Retinal pigment epithelial cell (primary cell): ENCODE results near the gene BAIAP2L2.

Experiments
- DNase-seq: peaks from one replicate; pipeline ENCODE4 v3.0.0-alpha.2; 2010; ENCODE audit warnings: low read depth
- H3K4me3 ChIP-seq: 2 replicates; pipeline ENCODE4 v1.5.1; 2011; ENCODE audit warnings: mild to moderate bottlenecking, low read length, control low read depth, moderate library complexity
- TF ChIP-seq, protein P1 (sequence below): conservative IDR thresholded peaks from 2 replicates; pipeline ENCODE4 v1.5.1; 2011; ENCODE audit warnings: low read depth, low read length, control low read depth, inconsistent platforms

The BAIAP2L2 gene

DNA sequence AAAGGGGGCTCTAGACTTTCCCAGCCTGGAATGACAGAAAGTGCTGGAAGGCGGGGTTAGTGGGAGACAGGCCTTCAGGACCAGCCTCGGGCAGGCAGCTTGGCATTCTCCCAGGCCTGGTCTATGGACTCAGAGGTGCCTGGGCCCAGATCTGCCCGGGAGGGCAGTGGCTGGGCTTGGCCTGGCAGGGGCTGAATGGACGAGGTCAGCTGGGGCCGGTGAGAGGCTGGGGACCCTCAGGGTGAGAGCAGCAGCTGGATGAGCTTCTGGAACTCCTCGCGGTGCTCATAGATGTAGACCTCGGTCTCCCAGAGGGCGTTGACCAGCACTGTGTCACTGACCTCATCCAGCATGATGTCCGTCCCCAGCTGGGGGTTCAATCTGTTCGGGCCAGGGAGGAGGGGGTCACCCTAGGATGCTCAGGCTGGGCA is 1.5 kb upstream of the BAIAP2L2 start:
- no peak for DNase-seq
- no peak overlapping the region for H3K4me3 ChIP-seq

DNA sequence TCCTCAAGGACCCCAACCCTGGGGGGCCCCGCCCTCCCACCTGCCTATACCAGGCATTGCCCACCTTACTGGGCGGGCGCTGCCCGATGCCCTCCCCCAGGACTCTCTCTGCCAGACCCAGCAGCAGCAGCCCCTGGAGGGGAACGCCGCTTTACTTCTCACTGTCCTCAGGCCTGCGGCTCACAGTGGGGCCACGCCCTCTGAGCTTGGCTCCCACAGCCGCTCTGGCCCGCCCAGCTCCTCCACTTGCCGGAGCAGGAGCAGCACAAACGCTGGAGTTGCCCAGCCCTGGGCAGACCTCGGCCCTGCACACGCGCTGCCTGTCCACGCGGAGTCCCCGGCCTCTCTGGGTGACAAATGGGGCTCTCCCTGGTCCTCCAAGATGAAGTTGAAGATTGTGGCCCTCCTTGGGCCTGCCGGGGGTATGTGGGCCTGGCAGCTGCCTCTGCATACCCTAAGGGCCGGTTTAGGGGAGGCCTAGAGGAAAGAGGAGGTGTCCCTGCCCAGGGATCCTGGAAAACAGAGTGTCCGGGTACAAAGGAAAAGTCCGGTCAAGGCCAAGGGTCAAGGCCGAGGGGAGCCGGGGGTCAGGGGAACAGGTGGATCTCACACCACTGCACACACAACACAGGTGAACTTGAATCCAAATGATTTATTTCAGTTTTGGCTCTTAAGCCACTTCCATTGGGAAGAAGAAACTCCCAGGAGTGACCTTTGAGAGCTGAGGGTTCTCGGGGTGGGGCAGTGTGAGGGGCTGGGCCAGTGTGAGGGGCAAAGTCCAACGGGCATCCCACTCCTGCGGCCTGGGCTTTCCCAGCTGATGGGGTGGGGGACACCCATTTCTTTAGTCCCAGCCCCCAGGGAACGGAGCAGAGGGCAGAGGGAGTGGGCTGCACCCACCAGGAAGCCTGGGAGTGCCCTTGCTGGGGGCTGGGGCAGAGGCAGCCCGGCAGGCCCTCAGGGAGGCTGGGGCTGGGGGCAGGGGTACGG is 674 bp upstream of the BAIAP2L2 start:
- H3K4me3 ChIP-seq, result no peak overlapping the region
- no peak for DNase-seq
- TF ChIP-seq, protein P1, sequence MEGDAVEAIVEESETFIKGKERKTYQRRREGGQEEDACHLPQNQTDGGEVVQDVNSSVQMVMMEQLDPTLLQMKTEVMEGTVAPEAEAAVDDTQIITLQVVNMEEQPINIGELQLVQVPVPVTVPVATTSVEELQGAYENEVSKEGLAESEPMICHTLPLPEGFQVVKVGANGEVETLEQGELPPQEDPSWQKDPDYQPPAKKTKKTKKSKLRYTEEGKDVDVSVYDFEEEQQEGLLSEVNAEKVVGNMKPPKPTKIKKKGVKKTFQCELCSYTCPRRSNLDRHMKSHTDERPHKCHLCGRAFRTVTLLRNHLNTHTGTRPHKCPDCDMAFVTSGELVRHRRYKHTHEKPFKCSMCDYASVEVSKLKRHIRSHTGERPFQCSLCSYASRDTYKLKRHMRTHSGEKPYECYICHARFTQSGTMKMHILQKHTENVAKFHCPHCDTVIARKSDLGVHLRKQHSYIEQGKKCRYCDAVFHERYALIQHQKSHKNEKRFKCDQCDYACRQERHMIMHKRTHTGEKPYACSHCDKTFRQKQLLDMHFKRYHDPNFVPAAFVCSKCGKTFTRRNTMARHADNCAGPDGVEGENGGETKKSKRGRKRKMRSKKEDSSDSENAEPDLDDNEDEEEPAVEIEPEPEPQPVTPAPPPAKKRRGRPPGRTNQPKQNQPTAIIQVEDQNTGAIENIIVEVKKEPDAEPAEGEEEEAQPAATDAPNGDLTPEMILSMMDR, result no peak

More for the DNA sequence above, 1.5 kb upstream of the BAIAP2L2 start:
- TF ChIP-seq, protein P1, result no peak

DNA sequence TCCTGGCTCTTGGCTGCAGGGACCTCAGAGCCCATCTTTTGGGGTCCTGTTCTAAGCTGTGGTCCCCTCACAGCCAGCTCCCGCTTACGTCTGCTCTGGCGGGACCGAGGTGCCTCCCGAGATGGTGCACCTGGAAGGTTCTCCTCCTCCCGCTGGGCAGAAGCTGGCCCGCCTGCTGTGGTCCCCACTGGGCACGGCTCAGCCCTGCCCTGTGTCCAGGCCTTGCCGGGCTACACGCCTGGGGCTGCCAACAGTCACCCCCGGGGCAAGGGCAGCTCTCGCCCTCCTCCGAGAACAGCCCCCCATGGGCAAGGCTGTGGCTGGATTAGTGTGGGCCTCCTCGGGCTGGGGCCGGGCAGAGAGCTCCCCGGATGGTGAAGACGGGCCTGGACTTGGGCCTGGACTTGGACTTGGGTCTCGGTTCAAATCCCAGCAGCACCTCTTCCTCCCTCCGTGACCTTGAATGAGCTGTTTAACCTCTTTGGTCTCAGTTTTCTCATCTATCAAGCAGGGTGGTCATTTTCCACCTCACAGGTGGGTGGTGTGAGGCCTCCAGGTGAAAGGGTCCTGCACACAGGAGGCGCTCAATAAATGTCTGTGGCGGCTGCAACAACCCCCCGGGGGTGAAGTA is 998 bp downstream of the BAIAP2L2 start:
- no peak for DNase-seq
- TF ChIP-seq, protein P1, result no peak
- H3K4me3 ChIP-seq, result no peak overlapping the region

DNA sequence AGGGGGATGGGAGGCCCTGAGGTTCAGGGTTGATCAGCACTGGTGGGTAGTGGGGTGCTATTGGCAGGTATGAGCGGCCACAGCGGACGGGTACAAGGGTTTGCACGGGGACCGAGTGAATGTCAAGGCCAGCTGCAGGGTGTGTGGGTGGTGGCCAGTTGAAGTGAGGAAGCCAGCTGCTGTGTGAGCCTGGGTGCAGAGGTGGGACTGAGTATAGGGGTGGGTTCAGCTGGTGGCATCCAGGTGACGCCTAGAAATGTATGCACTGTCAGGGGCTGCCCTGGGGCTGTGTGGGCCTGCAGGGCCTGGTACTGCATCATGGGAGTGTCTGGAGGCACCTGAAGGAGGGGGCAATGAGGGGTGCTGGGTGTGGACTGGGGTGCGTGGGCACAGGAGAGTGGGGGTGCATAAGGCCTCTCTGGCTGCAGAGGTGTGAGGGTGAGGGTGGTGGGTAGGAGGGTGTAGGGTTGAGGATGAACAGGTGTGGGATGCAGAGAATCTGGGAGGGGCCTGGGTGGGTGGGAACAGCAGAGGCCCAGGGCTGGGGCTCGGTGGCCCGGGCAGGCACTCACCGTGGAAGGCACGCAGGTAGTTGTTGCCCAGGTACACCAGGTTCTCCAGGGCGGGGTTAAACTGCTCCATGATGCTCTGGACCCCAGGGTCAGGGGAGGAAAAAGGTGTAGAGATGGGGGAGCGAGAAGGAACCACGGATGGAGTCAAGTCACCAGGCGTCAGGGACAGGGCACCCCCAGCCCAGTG is 1.7 kb downstream of the BAIAP2L2 start:
- DNase-seq, result no peak
- no peak overlapping the region for H3K4me3 ChIP-seq
- TF ChIP-seq, protein P1, result no peak

DNA sequence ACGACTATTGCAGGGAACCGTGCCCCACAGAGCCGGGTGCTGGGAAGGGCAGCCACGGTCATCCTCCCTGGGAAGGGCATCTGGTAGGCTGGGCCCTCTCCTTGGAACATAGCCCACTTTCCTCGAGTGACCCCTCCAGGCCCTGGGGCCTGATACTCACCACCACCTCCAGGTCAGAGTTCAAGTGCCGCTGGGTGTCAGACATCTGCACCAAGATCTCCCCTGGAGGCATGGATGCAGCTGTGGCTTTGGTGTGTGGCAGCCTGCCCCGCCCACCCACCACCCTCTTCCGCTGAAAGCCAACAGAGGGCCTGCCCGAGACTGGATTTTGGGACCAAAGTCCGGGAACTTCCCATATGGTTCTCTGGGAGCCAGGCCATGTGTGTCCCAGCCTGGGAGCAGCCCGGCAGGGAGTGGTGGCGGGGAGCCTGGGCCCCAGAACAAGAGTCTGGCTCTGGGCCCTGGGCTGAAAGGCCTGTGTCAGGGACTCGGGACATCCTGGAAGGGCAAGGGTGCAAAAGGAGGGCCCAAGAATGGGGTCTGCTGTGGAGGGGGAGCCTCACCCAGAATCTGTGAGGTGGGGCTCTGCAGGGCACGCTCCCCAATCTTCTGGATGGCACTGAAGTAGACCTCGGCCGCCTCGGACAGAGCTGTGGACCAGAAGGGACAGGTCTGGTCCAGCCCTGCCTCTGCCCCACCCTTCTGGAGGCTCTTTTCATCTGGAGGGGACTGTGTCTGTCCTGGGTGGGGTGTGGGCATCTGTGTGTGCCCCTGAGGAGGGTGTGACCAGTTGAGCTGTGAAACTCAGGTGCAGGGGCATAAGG is 2.6 kb downstream of the BAIAP2L2 start:
- no peak for DNase-seq
- no peak overlapping the region for H3K4me3 ChIP-seq
- TF ChIP-seq, protein P1, result no peak
